Stimulated activated naive CD4-positive, alpha-beta T cell treated with Interleukin-2 at 50 U/mL for 16 hours (primary cell): ENCODE results near the gene OGFRL1.

ENCODE experiments used
- DNase-seq: peaks from one replicate; lab custom pipeline; 2025; lab: John Stamatoyannopoulos, UW

Gene OGFRL1

DNA sequence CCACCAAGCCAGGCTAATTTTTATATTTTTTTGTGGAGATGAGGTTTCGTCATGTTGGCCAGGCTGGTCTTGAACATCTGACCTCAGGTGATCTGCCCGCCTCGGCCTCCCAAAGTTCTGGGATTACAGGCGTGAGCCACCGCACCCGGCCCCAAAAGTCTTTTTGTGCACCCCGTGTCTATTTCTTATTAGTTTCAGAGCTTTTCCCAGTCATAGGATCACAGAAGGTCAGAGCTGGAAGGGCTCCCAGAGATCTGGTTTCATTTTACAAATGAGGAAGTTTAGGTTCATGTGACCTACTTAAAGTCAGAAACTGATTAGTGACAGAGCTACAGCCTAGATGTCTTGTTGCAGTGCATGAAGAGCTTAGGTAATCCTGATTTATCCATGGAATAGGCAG, 1.6 kb upstream of the OGFRL1 start:
- DNase-seq = no peak

DNA sequence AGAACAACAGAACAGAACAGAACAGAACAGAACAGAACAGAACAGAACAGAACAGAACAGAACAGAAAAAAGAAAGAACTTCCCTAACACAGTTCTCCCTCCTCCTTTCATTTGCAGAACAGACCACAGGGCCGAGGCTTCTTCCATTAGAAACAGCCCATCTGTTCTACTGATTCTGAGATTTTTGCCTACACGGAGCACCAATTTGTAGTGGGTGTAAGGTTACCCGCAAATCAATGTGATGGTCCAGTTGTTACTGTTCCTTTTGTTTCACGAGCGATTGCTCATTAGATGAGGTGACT, 734 bp upstream of the OGFRL1 start:
- DNase-seq = no peak

DNA sequence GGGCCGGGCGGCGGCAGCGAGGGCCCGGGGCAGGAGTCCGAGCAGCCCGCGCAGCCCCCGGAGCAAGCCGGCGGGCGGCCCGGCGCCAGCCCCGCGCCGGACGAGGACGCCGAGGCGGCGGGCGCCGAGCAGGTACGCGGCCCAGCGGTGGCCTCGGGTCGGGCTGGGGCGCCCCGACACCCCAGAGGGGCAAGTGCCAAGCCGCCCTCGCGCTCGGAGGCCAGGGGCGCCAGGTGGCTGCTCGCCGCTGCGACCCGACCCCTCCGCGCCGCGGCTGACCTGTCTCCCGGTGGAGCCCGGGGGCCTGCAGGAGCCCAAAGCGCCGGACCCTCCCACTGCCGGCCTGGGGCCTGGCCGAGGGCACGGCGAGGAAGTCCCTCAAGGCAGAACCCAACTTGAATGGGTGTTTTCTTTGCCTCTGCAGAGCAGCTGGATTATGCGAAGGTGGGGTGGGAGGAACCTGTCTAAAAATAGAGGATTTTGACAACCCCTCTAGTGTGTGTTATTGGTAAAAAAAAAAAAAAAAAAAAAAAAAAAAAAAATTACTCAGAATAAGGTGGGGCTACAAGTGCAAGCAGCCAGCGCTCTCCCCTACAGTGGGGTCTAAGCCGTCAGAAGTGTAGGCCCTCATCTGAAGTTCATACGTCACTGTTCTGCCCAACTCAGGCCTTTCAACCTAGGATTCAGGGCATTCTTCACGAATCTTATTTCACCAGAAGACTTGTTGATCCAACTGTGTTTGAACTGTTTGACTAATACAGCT, 609 bp downstream of the OGFRL1 start:
- no peak for DNase-seq

DNA sequence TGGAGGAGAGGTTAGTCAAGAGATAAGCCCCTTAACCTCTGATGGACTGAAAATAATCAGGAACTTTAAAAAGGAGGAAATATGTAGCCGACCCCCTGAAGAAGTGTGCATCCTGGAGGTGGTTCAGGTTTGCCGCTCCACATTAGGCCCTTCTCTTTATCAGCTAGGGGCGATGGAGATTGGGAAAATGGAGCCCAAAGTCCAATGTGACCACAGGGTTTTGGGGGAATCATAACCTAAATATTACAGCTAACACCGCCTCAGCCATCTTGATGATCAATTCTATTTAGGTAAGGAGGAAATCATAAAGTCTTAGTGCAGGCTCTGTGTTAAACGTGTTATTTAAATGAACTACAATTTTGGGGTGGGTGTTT, 1.2 kb downstream of the OGFRL1 start:
- DNase-seq = no peak

DNA sequence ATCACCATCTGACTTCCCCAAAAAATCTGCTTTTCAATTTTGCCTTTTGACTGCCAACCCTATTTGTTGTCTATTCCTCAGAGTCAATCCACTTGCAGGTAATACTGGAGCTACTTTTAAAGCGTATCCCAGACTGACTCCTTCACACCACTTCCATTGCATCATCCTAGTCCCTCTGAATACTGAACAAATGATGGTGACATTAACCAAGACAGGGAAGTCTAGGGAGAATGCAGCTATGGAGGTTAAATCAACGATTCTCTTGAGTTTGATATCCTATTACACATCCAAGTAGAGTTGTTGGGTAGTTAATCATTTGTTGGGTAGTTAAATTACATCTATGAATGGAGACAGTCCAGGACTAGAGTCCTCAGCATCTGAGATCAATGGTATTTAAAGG, 2.0 kb downstream of the OGFRL1 start:
- no peak for DNase-seq

DNA sequence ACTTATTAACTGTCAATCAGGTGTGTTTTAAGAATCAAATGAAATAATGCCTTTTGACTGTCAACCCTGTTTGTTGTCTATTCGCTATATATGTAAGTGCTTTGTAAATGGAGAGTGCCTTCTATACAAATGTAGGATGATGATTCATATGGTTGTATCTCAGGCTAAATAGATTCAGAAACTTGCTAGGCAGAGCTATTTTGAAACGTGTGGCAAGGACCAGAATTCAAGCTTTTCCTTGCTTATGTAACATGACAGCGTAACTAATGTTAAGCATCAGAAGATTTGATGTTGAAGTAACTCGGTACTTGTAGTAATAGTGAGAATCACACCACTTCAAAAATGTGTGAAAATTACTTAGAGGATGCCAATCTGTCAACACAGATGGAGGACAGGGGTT, 3.4 kb downstream of the OGFRL1 start:
- no peak for DNase-seq

DNA sequence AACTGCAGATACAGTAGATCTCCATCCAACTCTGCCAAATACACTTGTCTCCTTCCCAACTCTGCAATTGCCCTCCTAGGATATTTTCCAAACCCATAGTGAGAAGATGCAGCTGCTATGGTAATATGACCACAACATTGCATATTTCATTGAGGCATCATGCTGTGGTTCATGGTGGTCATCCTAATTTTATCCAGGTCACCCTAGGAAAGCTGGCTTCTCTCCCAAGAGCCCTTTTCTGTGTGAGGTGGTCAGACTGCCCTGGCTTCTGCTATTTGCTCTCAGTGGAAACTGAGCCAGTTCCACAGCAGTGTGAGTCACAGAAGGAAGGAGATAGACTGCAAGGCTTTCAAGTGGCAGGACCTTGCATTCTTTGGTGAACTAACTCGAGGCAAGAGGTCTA, 5.5 kb downstream of the OGFRL1 start:
- DNase-seq = no peak

DNA sequence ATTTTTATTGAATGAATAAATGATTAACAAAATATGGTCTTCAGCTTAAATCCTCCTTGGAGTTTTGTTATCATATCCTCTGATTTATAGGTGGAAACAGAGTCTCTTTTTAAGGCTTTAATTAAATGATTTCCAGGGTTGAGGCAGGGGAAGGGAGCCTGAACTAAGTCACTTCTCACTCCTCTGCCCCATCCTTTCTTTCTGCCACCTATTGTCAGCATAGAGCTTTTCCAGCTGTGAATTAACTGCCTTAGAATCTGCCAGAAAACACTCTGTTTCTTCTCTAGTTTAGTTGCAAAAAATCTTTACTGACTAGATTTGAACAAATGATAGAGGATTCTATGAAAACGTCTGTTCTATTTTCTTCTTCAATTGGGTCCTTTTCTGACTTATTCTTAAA, 9.8 kb downstream of the OGFRL1 start:
- no peak for DNase-seq

DNA sequence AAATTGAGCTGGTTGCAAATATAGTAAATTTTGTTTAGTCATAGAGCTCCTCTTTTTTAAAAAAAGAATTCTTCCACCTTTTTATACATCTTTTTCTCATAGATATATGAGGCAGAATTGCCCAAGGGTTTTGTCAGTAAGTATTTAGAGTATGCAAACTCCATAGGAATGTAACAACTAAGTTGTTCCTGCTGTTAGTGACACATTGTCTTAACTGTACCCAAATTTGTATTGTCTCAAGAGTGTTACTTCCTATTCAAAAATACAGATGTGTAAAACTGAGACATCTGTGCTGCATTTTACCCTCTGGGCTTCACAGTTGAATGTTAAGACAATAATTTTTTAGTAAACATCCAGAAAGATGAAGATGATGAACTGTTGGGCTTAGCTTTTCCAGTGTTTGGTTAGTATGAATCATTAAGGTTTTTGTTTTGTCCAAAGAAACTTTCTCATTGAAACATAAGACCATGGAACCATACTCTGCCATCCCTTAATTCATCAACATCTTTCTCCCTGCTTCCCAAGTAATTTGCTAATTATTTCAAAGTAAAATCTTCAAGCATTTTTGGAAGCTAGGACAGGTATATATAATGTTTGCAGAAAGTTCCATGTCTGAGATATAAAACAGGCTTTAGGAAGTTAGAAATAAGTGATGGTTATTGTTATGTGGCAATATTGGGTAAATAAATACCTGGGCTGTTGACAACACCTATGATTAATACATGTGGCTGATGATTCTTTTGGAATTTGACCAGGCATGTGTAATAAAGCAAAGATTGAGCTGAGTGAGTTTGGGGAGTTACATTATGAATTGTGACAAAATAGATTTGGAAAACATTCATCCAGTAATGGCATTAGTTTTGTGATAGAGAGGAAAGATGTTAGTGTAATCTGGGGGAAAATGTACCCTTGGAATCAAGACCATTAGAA, 11.2 kb downstream of the OGFRL1 start:
- no peak for DNase-seq

DNA sequence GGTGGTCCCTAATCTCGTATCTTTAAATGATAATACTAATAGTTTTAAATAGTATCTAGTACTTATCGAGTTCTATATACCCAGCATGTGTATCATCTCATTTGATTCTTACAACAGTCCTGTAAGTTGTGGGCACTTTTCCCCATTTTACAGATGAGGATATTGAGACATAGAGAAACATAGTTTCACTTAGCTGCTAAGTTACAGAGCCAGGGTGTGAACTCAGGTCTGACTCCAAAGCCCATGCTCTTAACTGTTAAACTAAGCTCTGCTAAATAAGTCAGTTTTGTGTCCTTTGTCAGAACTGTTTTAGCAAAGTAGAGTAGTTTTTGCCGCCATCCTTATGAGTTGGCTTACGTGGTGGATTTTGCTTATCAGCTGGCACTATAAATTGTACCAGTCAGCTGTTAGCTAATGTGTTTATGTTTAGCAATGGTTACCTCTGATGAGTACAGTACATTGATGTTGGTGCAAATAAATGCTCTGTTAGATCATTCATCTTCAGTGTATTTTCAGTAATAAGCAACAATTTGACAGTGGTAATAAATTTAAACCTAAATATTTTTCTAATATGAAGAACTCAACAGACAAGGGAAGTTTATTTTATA, 12.1 kb downstream of the OGFRL1 start:
- DNase-seq = no peak

DNA sequence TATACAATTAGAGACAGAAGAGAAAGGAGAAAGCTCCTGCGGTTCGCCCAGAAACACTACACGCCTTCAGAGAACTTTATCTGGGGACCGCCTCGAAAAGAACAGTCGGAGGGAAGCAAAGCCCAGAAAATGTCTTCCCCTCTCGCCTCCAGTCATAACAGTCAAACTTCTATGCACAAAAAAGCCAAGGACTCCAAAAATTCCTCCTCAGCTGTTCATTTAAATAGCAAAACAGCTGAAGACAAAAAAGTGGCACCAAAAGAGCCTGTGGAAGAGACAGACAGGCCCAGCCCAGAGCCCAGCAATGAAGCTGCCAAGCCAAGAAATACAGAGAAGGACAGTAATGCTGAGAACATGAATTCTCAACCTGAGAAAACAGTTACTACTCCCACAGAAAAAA, 12.9 kb downstream of the OGFRL1 start:
- no peak for DNase-seq

DNA sequence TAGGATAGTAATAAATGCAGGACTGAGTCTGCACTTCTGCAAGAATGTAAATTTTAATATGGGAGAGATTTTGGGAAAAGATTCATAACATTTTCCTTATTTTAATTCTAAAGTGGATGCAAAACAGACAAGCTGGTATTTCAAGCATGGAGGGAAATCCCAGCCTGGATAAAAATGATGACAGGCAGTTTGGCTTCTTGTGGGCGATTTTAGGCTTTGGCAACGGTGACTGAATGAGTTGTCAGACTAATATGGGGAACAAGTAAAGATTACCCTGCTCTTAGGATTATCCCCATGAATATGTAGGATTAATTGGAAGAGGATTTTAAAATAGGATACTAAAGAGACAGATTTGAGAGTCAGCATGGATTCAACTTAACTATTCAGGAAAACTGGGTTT, 21.0 kb downstream of the OGFRL1 start:
- no peak for DNase-seq

DNA sequence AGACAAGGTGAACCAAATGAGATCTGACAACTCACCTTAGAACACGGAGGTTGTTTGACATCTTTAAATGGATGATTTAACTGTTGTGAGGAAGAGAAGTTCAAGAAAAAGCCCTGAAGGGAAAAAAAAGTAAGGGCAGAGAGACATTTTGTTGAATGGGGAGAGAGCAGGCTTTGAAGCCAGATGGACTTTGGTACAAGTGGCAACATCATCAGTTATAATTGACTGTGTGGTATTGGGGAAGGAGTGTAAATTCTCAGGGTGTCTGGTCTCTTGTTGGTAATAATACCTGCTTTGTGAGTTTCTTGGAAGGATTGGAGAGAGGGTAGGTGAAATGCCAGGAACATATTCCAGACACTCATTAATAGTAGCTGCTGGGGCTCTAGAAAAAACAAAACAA, 21.6 kb downstream of the OGFRL1 start:
- no peak for DNase-seq

DNA sequence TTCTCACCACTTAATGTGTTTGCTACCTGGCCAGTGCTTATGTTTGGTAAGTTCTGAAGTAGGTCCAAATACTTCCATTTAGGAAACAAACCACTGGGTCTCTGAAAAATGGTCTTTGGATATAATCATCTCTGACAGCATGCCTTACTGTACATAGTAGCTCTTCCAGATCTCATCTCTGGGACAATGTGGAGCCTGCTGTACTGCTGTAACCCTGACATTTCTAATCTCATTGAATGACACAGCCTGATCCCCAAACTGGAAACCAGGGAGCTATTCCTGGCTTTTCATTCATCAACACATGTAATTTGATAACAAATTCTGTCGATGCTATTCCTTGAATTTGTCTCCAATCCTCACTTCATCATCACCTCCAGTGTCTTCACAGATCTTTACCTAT, 23.5 kb downstream of the OGFRL1 start:
- no peak for DNase-seq

DNA sequence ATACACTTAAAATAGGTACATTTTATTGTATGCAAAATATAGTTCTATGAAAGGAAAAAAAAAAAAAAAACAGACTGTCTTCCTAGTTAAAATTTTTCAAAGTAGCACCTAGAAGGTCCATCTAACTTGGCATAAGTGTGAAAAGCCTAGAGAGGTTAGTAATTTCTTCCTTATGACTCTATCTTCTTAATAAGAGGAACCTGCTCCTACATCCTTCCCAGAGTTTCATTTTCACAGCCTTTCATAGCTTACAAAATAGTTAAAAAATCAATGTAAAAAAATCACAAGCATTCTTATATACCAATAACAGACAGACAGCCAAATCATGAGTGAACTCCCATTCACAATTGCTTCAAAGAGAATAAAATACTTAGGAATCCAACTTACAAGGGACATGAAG, 28.8 kb downstream of the OGFRL1 start:
- DNase-seq = no peak

DNA sequence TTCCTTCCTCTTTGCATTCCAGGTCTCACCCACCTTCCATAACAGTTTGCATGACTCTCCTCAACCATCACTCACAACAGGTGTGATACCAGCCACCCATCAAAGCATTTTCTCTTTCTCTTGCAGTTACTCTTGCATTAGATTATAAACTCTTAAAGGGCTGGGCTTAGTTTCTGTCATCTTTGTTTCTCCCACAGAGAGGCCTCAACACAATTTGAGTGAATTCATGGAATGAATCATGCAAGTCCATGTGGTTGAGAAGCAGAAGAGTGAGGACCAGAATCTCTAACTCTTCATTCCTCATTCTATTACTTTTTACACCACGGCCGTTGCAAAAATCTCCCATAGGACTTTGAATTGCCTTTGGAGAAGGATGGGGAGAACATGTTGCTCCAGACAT, 31.4 kb downstream of the OGFRL1 start:
- no peak for DNase-seq

DNA sequence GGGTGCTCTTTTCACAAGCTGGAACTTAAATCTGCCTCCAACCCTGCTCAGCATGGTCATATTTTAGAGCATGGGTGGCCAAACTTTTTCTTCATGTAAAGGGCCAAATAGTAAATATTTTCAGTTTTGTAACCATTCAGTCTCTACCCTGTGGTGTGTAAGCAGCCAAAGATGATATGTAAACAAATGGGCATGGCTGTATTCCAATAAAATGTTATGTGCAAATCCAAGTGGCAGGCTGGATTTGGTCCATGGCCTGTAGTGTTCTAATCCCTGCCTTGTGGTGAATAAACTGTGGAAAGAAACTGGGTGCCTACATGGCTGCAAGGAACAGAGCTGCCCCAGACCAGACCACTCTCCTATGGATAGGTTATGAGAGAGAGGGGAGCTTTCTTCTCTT, 32.7 kb downstream of the OGFRL1 start:
- DNase-seq = no peak

DNA sequence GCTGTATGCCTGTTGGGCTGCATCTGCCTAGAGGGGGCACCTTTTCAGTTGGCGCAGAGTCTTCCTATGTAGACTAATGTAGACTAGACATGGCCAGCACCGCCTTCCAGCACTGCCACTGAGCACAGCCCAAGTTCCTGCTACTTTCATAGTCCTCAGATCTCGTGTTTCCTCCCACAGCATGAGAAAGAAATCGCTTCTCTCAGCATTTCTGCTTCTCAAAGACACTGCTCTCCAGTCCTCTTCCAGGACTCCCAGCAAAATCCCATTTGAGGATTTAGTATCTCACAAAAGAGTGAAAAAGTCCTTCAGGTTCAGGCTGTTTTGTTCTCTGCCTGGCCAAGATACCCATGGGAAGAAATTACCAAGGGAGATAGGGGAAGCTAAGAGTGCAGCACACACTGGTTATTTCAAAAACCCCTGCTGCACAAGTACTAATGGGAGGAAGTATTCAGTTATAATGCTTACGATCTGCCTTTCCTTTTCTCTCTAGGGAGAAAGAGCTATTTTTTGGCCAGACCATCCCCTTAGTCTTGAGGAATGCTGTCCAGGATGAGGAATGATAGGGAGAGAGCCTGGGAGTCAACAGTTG, 35.7 kb downstream of the OGFRL1 start:
- no peak for DNase-seq

DNA sequence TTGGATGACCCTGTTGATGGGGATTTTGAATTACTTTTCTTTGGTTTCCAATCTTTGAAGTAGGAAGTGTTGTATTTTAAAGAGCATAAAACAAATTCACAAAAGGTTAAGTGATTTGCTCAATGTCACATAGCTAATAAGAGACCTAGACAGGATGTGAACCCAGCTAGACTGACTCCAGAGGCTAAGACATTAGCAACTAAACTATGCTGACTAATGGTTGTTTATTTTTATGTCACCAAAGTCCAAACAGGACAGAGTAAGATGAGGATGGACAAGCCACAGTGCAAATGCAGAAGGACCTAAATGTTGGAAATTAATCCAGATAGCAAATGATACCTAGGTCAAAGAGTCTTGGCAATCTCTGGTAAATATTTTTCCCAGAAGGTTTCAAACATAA, 38.0 kb downstream of the OGFRL1 start:
- no peak for DNase-seq

DNA sequence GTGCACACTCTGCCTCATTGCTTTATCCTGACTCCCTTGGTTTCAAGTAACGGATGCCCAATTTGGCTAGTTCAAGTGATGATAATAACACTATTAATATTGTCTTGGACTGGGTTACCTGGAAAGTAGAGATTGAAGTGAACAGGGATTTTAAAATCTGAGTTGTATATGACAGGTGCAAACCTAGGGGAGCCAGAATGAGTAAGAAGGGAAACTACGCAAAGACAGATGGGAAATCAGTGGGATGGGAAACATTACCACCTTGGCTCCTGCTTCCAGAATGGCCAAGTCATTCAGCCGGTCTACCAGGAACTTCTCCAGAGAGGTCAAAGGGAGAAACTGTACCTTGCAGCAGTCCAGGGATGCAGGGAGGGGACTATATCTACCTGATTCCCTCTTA, 41.9 kb downstream of the OGFRL1 start:
- no peak for DNase-seq

DNA sequence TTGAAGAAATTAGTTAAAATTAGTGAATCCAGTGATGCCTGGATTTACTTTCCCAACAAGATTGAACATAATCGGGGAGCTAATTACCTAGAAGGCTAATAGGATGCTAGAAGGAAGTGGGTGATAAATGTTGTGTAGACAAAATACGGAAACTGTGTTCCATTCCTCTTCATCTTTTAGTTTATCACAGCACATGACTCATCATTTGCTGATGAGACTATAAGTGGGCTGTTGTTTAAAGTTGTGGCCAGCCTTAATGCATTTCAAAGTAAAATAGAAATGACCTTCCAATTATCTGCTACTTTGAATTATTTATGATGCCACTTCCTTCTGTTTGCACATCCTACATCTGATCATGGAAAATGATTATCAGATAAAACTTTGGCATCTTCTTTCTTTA, 43.4 kb downstream of the OGFRL1 start:
- DNase-seq = no peak

DNA sequence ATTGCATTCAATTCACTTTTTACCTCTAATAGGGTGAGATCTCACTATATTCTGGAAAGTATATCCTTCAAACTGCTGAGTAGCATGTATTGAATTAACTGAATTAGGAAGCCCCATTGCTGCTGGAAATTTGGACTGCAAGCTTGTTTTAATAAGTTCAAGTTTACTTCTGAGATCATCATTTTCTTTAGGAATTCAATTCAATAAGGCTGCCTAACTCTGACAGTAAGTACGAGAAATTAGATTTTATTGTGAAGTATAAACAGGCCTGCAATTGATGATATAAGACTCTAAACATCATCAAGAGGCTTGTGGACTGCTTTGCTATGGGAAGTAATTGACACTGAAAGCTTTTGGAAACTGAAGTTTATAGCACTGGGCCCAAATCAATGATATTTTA, 44.4 kb downstream of the OGFRL1 start:
- no peak for DNase-seq

DNA sequence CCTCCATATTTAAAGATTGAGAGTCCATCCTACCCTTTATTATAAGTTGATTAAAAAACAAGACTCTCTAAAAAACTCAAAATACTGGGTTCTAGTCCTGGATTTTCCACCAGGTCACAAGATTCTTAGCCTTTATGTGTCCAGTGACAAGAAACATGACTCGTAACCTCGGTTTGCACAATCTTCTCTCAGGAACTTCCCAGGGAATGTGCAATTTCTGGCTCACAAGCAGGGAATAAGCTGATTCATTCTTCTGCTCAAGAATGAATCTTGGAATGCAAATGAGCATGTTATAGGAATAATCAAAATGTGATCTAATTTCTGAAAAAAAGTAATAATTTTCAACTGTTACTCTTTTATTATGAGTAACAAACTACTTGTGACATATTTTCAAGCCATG, 45.1 kb downstream of the OGFRL1 start:
- DNase-seq = no peak
